ENCODE results near the gene STUB1.
A peak's percentile ranks its signal among the peaks of the same experiment; 100 is the strongest.

STUB1 gene

DNA sequence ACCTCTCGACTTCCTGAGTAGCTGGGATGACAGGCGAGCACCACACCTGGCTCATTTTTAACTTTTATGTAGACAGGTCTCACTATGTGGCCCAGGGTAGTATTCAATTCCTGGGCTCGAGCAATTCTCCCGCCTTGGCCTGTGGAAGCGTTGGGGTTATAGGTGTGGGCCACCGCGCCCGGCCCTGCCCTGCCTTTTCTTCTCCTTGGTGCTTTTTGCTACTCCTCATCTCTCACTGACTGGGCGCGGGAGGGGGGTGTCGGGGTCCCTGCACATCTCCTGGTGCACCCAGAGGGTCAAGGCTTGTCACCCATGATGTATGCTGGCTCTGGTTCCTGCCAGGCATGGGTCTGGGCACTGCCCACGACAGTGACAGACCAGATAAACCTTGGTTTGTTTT lies 35.7 kb upstream of the STUB1 start:
- DNase-seq (ENCODE audit: low read depth, low spot score): no peak

GRCh38 chr16:645852-646678 lies 34.1 kb upstream of the STUB1 start:
- DNase-seq (ENCODE audit: low read depth, low spot score): no peak

DNA sequence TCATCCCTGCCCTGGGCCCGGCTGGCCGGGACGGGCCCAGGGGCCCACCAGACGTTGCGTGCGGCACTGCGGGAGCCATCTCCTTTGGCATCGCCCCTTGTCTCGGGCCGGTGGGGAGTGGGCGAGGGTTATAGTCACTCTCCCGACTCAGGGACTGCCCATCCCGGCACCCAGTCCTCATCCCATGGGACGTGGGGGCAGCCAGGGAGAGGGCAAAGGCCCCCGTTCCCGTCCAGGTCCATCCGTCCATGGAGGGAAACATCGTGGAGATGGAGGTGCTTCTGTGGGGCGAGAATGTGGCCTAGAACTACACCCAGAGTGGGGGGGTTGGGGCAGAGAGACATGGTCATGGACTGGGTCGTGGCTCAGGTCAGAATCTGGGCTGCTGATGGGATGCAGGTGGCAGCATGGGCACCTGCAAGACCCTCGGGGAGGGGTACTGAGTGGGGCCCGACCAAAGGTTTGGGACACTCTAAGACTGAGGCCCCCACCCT lies 33.5 kb upstream of the STUB1 start:
- DNase-seq (ENCODE audit: low read depth, low spot score): no peak

DNA sequence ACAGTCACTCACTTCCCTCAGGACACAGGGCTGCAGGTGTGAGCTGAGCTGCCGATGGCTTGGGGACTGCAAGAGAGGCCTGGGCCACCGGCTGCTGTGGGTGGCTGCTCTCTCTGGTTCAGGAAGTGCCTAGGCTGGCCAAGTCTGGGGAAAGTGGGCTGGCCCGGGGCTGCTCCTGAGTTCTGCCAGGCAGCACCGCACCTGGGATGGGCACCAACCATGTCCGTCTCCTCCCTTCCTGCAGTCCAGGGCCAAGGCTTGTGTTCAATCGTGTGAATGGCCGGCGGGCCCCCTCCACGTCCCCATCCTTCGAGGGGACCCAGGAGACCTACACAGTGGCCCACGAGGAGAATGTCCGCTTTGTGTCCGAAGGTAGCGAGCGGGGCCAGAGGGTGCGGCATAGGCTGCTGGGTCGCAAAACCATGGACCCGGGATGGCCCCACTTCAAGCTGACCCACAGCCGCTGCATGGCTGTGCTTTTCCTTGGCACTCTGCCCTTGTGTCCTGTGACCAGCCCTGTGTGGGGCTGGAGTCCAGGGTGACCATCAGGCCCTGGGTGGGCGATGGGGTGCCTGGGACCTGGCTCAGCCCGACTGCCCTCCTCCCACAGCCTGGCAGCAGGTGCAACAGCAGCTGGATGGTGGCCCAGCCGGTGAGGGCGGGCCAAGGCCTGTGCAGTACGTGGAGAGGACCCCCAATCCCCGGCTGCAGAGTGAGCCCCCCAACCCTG lies 32.9 kb upstream of the STUB1 start:
- no peak for DNase-seq (ENCODE audit: low read depth, low spot score)

GRCh38 chr16:648071-648780 lies 32.0 kb upstream of the STUB1 start:
- peak; percentile 62 for DNase-seq (ENCODE audit: low read depth, low spot score)

DNA sequence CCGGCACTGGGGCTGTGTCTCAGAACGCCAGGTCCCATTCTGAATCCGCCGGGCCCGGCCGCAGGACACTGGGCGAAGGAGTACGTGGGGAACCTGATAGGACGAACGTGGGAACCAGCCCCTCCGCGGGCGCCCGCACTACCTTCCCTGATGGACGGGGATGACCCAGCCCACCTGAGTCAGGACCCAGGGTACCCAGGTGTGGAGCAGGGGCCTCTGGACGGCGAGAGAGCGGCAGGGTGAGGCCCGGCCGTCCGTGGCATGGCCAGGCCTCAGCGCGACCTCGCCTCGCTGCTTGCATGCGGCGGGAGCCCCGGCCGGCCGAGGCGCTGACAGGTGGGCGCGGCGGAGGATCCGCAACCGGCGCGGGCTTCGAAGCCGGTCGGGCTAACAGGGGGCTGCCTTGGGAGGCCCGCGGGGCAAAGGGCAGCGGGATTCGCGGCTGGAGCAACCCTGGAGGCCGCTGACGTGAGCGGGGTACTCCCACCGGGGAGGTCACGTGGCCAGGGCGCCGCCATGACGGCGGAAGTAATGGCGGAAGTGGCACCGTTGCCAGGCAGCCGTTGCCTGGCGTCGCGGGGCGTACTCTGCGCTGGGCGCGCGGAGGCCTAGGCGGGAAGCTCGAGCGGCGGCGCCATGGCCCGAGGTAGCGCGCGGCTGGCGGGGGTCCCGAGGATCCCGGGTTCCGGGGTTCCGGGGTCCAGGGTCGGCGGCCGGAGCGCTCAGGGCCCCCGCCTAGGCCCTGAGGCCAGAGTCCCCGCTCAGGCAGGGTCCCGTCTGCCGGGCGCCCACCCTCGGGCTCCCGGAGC lies 31.2 kb upstream of the STUB1 start, which contains the start of gene WDR90:
TSS of gene WDR90 (plus strand) at position 585 of the 809 bp plus-strand sequence. CDS start at position 637, 52 bp downstream.
- peak; percentile 97 for DNase-seq (ENCODE audit: low read depth, low spot score)

GRCh38 chr16:649631-650030 lies 30.6 kb upstream of the STUB1 start:
- DNase-seq (ENCODE audit: low read depth, low spot score): no peak

- DNase-seq (ENCODE audit: low read depth, low spot score): no peak
Observed at GRCh38 chr16:651844-652243, 28.4 kb upstream of the STUB1 start.

DNA sequence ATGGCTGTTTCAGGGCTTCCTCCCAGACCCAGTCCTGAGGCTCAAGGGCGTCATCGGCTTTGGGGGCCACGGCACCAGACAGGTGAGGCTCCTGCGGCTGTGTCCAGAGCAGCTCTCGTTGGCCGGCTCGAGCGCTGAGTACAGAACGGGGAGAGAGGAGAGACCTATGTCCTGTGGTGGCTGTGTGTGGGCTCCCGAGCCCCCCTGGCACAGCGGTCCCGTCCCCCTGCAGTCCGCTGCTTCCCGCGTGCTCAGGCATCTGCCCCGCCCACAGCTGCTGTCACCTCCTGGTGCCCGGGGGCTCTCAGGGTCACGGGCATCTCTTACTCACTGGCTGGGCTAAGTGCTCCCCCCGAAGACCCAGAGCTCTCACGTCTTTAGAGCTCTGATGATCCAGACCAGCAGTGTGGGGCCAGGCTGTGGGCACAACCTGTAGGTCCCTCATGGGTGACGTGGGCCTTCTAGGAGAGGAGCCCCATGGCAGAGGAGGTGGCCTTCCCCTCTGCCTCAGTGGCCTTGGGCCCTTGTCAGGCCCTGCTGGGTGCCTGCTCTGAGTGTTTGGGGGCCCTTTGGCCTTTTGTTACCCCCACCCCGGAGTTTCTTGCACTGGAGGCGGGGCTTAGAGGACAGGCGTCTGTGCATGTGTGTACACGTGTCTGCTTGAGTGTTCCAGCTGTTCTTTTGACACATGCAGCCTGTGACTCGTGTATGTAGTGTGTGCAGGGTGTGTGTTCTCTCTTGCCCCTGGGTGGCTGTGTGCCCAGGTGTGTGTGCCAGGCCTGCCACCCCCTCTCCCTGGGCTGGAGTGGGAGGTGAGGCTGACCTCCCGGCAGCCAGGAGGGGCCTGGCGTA lies 27.5 kb upstream of the STUB1 start:
- no peak for DNase-seq (ENCODE audit: low read depth, low spot score)

DNA sequence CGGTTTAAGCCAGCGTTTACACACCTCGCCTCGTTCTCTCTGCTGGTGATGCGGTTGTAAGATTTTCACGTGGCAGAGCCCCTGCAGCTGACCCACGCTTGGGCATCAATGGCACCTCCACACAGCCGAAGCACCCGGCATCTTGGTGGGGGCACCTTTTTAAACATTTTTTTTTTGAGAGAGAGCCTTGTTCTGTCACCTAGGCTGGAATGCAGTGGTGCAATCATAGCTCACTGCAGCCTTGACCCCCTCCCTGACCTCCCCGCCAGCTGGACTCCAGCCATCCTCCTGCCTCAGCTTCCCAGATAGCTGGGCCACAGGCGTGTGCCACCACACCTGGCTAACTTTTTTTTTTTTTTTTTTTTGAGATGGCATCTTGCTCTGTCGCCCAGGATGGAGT lies 26.2 kb upstream of the STUB1 start:
- no peak for DNase-seq (ENCODE audit: low read depth, low spot score)

DNA sequence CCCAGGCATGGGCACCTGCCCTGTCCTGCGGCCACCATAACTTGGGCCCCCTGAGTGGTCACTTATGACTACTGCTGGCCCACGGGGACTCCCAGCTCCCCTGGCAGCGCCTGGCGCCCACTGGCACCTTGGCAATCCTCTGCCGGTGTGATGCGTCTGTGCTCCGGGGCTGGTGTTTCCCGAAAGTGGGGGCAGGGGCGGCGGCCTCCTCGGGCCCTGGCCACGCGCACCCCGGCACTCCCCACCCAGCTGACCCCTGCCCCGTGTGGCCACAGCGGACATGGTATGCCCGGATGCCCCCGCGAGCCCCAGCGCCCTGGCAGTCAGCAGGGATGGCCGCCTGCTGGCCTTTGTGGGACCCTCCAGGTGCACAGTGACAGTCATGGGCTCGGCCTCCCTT lies 22.7 kb upstream of the STUB1 start:
- DNase-seq (ENCODE audit: low read depth, low spot score): no peak

DNA sequence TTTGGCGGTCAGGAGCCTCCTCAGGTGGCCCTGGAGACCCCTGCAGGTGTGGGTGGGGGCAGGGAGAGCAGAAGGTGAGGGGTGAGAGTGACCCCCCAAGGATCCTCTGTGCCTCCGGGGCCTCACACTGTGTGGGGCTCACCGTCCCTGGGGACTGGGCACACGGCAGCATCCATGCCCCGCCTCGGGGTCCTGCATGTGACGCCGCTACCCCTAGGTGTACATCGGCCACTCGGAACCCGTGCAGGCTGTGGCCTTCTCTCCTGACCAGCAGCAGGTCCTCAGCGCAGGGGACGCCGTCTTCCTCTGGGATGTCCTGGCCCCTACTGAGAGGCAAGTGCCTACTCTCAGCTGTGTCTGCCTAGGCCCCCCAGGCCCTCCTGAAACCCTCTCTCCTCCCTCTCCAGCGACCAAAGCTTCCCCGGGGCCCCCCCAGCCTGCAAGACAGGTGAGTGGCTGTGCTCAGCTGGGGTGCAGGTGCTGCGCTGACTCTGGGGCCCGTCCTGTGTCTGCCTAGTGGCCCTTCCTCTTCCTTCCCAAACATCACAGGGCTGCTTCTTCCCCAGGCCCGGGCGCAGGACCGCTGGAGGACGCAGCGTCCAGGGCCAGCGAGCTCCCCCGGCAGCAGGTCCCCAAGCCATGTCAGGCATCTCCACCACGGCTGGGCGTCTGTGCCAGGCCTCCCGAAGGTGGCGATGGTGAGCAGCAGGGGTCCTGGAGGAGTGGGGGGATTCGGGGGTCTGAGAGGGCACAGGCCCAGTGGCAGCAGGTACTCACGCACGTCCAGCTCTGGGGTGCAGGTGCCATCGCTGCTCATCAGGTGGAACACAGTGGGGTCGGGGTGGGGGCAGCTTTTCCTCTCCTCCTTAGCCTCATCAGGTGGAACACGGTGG lies 21.3 kb upstream of the STUB1 start:
- DNase-seq (ENCODE audit: low read depth, low spot score): no peak

DNA sequence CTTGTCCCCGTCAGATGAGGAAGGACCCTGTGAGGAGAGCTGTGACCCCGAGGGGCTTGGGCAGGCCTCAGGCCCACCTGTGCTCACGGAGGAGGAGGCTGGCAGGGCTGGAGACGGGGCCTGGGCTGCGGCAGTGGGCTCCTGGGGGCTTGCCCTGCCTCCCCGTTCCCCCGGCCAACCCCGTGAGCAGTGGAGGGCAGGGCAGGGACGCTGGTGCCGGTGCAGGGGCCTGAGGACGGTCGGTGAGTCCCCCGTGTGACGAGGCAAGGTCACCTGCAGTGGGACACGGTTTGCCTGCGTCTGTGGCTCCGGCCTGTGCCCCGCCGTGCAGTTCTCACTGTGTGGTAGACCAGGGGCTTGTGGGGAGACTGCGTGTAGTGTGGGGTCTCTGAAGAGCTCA lies 20.6 kb upstream of the STUB1 start:
- DNase-seq (ENCODE audit: low read depth, low spot score): no peak

DNA sequence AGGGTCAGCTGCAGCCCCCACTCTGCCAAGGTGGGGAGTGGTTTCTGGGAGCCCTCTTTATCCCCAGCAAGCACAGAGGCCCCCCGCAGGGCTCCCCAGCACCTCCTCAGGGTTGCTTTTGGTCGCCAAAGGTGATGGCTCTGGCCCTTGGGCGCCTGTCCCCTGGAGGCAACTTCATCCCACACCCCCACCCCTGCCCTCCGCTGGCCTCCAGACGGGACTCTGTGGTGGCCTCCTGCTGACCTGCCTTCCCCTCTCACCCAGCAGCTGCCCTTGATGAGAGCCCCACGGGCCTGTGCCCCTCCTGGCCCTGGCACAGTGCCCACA lies 20.1 kb upstream of the STUB1 start:
- DNase-seq (ENCODE audit: low read depth, low spot score): no peak

DNA sequence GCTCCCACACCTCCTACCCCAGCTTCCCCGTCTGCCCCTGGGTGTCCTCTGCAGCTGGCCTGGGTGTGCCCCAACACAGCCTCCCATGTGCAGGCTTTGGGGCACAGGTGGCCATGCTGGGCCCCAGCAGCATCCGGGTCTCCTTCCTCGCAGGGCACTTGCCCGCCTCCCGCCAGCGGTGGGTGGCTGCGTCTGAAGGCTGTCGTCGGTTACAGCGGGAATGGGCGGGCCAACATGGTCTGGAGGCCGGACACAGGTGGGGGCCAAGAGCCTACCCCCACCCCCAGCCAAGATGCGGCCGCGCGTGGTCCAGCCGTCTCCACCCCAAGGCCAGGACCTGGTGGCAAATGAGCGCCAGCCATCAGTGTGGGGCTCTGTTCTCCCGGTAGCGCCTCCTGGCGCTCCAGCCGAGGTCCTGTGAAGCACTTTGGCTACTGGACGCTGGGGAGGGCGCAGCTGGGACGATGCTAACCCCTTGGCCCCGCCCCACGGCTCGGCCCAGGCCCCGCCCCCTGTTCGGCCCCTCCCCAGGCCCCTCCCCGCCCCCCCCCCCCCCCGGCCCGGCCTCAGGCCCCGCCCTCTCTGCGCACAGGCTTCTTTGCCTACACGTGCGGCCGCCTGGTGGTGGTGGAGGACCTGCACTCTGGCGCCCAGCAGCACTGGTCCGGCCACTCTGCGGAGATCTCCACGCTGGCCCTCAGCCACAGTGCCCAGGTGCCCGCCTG lies 19.6 kb upstream of the STUB1 start:
- peak; percentile 90 for DNase-seq (ENCODE audit: low read depth, low spot score)

DNA sequence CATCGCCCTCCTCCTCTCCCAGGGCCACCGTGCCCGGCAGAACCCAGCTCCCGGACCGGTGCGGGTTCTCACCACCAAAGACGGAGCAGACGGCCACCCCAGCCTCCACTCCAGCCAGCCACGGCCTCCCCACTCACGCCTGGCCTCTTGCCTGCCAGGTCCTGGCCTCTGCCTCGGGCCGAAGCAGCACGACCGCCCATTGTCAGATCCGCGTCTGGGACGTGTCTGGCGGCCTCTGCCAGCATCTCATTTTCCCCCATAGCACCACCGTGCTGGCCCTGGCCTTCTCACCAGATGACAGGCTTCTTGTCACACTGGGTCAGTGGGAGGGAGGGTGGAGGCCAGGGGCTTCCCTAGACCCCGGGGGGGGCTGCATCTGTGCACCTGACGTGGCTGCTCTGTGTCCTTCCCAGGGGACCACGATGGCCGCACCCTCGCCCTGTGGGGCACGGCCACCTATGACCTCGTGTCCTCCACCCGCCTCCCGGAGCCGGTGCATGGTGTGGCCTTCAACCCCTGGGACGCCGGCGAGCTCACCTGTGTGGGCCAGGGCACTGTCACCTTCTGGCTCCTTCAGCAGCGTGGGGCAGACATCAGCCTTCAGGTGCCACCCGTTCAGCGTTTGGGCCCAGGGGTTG lies 18.9 kb upstream of the STUB1 start:
- no peak for DNase-seq (ENCODE audit: low read depth, low spot score)

DNA sequence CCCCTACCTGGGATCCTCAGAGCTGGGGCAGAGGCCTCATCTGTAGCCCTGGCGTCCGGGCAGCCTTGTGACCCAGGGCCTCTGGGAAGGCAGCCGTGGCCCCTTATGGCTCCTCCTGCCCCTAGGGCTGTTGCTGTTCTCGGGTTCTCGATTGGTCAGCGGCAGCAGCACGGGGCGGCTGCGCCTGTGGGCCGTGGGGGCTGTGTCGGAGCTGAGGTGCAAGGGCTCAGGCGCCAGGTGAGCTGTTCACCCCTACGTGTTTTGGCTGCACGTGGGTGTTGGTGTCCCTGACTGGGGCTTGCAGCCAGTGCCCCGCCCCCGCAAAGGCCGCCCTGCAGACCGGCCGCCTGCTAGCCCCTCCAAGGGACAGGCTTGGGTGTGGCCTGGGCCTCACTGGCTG lies 18.1 kb upstream of the STUB1 start:
- DNase-seq (ENCODE audit: low read depth, low spot score): no peak

DNA sequence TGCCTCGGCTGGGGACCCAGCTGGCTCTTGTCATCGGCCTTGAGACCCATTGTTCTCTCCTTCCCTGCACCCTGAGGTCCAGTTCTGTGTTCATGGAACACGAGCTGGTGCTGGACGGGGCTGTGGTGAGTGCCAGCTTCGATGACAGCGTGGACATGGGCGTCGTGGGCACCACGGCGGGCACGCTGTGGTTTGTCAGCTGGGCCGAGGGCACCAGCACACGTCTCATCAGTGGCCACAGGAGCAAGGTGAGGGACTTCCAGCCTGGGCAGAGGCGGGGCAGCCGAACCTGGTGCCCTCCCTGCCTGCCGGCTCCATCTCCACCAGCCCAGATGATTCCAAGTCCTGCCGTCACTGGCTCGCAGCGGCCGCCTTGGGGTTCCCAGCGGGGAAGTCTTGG lies 17.6 kb upstream of the STUB1 start:
- no peak for DNase-seq (ENCODE audit: low read depth, low spot score)

Measured in astrocyte of the hippocampus (primary cell).